GM18909 (cell line): Measurements from ENCODE around the gene PFKP.
"Not testable (repeated sequence)": the region's sequence is repeated elsewhere in the genome, so short reads cannot be mapped to it uniquely, and the experiment has no call there.

ENCODE experiments used
- ATAC-seq: cut with Tn5 transposase; IDR thresholded peaks from one replicate; pipeline ENCODE4 v1.9.1; 2021; ENCODE audit warnings: mild to moderate bottlenecking; ENCODE audit not compliant: unreplicated experiment, poor library complexity

Gene PFKP

DNA sequence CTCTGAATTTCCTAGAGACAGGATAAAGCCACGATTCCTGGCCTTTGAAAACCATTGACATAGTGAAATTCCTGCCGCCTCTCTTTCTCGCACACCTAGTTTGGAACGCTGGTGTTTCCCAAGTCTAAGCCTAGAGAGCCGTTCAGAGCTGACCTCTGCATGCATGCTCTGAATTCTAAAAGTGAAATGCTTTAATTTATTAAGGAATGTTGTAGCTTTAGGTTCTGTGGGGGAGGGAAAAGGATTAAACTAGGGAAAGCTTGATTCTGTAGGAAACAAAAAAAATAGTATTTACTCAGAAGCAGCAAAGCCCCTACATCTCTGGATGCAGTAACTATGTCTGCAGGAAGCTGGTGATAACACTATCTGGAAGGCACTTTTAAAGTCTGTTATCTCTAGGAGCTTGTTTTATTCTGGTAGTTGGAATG lies 27.3 kb downstream of the PFKP start:
- ATAC-seq = no peak

DNA sequence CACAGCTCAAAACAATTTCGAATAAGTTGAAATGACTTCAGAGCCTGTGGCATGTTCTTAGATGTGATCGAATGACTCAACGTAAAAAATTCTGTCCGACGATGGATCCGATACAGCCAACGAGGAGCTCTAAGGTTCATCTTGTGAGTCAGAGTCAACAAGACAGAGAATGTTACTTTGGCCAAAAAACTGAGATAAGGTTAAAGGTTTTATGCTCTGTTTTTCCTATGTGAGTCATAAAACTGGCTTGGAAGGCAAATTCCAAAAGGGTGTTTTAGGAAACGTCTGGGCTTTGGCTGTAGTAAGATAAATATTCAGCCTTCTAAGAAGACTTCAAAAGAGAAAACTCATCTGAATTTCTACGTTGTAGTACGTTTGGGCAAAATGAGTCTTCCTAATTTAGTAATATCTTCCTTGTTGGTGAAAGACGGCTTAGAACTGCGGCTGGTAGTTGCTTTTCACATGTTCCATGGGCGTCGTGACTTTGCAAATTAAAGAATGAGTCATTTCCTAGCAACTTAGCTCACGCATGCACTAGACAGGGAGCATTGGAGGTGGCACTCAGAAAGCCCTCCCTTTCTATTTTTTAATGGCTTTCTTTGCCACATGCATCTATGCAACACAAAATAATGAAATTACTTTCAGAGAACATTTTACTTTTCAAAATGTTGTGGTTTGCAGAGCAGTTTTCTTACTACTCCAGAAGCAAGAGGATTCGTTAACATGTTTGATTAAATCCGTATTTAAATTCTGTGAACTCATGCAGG lies 28.2 kb downstream of the PFKP start:
- no peak for ATAC-seq

DNA sequence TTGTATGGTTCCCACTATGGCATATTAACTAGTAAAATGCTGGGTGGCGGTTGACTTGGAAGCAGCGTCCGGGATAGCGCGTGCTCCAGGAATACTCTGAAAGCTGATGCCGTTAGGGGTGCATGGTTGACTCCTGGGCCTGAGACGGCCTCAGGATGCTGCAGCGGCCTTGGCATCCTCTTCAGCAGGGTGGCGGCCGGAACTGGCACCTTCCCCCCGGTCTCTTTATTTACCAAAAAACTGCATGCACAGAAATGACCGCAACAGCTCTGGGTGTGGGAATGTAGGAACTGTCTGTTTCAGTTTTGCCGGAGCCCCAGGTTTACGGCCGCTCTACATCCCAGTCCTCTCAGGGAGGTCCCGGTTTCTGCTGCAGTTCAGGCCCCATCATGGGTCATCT lies 28.8 kb downstream of the PFKP start:
- no peak for ATAC-seq

DNA sequence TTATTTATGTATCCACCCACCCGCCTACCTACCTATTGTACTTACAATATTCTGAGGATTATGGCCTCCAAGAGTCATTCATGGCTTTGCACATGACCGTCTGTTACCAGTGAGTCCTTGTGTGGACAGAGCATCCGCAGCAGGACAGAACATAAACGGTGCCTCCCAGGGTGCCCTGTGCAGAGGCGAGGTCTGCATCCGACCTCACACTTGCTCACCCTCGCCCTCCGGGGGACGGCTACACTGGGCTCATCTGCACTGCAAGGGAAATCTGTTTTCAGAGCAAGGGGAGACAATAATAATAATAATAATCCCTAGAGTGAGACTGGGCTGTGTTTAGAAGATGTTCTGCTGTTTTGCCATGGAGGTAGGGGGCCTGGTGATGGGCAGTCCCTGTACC lies 29.8 kb downstream of the PFKP start:
- ATAC-seq = no peak

DNA sequence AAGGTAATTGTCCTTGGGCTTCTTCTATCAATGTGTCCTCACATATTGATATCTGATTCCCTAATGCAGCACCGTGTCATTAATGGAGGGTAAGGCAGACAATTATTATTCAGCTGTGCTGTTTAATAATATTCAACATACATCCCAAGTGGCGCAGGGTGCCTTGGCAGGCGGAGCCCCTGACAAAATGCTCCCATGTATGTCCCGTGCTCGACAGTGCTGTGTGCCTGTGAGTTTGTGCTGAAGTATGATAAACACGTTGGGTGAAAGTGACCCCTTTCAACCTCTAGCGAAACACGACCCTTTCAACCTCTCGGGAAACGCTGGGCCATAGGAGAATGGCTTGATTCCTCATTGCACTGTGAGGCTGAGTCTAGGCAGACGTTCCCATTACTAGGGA lies 31.3 kb downstream of the PFKP start:
- no peak for ATAC-seq

DNA sequence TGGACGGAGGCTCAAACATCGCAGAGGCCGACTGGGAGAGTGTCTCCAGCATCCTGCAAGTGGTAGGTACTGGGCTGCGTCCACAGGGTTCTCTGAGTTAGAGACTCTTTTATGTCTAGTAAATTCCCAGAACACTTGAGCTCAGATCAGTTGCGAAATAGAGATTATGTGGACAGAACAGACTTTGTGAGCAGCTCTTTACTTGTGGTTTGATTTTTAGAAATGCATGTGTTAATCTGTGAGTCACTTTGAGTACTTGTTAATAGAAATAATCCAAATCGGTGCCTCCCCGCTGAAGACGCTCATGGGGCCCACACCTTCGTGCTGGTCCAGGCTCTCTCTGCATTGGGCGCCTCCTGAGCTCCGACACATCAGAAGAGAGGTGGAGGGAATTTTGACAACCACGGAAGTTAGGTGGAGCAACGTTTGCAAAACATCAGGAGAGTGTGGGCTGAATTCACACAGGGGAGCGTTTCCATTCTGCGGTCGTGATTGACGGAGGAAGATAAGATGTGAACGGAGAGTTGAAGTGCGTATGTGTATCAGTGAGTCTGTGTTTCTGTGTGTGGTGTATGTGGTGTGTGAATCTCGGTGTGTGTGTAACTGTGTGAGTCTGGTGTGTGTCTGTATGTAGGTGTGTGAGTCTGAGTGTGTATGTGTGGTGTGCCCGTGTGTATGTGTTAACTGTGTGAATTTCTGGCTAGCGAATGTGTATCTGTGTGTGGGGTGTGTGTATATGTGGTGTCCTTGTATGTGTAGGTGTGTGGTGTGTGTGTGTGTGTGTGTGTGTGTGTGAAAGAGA lies 32.1 kb downstream of the PFKP start:
- no peak for ATAC-seq

DNA sequence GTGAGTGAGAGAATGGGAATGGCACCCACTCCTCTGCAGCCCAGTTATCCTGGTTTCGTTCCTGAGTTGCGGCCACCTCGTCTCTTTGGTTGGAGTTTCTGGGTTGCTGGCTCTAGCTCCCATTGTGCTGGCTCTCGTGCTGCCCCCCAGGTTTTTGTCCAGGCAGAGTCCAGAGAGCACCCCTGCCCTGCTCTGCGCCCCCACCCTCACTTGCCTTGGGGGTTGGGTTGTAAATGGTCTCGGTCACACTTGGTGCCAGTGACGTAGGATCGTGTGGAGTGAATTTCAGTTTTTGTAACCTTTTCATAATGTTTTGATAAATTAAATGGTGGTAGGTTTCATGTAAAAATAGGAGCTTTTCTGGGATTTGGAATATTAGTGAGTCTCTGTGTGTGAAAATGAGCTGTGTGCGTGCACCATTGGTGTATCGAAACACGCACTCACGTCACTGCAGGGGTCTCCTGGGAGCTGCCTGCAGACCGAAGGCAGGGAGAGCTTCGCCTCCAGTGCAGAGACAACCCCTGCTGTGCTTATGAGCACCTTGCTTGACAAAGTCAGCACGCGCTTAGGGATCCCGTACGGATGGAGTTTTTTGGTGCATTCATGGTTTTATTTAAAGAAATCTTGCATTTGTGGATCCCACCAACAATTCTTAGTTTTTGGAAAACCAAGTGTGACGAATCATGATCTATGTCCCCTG lies 32.9 kb downstream of the PFKP start:
- no peak for ATAC-seq

DNA sequence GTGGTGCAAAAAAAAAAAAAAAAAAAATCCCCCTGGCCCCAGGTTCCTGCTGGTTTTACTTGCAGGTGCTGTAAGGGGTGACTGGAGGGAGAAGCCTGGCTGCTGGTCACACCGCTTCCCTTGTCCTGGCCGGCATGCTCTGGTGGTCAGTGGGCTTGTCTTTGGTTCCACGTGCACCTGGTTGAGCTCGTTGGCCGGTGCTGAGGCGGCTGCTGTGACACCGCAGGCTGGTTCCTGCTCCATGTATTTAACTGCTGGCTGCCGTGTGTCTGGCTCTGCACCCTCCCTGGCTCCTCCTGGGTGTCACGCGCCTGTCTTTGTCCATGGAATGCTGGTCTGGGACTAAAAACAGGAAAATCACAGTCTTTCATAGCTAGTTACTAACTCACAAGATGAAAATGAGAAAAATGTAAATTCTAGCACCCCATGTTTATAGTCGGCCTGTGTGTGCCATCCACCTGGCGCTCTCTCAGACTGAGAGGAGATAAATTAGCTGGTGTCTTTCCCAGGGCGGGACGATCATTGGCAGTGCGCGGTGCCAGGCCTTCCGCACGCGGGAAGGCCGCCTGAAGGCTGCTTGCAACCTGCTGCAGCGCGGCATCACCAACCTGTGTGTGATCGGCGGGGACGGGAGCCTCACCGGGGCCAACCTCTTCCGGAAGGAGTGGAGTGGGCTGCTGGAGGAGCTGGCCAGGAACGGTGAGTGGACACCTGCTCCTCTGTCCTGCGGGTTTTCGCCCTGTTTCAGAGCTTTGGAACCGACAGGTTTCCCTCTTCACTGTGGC lies 33.7 kb downstream of the PFKP start:
- no peak for ATAC-seq

DNA sequence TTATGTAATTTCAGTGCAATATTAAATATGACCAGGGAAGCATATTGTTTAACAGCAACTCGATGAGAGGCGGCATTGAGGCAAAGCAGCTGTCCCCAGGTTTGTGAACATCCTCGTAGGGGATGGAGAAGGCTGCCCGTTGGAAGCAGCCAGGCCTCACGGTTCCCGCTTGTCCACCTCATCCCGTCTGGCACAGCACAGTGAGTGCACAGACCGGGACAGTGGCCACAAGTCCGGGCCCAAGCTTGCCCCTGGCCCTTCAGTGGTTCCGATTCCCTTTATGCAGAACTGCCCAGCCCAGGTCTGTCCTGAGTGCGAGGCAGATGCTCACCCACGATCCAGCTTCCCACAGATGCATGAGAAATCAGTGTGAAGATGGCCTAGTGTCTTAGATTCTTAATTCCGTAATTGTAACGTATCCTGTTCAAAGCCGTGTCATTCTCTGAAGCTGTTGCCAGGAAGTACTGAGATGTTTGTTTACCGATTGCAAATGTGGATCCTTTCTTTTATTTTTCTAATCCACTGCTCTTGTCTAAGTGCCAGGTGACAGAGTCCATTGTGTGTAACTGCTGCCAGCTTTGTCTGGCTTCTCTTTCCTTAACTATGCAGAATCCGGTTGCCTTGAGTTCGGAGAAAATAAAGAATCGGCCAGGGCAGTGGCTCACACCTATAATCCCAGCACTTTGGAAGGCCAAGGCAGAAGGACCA lies 35.5 kb downstream of the PFKP start:
- no peak for ATAC-seq

DNA sequence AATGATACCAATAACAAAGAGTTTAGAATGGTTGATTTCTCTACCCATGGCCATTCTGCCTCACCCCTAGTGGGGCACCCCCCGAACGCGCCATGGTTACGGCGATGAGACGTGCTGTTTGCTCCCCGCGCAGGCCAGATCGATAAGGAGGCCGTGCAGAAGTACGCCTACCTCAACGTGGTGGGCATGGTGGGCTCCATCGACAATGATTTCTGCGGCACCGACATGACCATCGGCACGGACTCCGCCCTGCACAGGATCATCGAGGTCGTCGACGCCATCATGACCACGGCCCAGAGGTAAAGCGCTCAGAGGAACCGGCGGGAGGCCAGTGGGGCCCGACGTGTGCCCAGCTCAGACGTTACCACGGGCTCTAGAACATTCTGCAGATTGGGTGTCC lies 36.3 kb downstream of the PFKP start:
- ATAC-seq = no peak

DNA sequence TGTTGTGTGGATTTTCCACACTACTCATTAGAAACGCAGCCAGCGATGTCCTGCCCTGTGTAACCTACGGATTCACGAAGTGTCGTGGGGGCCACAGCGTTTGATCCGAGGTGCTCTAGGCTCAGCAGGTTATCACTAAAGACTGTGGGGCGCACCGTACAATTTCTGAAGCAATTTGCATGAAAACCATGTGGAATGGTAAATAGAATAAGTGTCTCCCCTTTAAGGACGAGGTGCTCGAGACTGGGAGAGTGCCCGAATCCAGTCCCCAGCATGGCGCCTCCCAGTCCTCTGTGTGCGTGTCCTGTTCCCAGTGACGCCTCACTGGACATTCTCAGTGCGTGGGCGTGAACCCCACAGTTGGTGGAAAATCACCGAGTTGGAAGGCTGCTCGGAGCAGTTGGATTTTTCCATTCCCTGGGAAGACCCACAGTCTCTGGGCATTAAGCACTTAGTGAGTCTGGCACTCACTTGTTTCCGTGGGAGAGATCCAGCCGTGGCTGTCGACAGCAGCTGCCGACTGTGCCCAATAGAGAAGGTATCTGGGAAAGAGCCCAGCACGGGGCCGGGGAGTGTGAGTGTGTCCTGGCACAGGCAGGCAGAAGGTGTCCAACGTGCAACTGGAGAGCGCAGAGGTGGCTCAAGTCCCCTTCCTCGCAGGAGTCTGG lies 37.0 kb downstream of the PFKP start:
- ATAC-seq = no peak

DNA sequence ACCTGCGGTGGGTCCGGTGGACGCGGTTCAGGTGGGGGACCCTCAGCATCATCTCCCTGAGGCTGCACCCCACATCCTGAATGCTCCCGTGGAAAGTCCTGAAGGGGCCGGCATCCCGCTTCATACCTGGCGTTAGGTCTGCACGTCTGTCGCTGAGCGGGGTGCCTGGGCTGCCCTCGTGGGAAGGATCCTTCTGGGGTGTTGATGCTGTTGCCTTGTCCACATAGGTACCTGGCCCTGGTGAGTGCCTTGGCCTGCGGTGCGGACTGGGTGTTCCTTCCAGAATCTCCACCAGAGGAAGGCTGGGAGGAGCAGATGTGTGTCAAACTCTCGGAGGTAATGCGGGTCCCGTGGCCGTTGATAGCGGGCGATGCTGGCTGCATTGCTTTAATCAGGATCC lies 37.8 kb downstream of the PFKP start:
- no peak for ATAC-seq

DNA sequence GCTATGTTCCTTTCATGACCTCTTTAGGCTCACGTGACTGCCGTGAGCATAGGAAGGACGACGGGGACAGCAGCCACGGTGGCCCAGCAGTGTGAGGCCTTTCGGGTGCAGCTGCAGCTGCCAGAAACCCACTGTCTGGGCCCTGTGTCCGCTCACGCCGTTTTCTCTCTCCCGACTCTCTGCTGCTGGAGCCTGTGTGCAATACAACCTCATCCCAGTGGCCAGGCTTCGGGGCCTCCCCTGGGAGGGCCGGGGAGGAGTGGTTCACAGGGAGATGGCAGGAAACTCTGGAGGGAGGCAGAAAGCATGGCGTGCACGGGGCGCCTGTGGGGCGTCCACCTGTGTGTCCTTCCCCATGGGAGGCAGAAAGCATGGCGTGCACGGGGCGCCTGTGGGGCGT lies 38.6 kb downstream of the PFKP start:
- ATAC-seq = no peak

DNA sequence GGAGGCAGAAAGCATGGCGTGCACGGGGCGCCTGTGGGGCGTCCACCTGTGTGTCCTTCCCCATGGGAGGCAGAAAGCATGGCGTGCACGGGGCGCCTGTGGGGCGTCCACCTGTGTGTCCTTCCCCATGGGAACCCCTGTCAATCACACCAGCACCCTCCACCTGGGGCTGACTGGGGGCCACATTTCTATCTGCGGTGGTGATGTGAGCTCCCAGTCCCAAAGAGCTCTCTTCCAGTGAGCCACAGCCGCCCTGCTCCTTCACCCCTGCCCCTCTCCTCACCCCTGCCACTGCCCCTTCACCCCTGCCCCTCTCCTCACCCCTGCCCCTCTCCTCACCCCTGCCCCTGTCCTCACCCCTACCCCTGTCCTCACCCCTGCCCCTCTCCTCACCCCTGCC lies 39.0 kb downstream of the PFKP start:
- ATAC-seq = not testable (repeated sequence)

DNA sequence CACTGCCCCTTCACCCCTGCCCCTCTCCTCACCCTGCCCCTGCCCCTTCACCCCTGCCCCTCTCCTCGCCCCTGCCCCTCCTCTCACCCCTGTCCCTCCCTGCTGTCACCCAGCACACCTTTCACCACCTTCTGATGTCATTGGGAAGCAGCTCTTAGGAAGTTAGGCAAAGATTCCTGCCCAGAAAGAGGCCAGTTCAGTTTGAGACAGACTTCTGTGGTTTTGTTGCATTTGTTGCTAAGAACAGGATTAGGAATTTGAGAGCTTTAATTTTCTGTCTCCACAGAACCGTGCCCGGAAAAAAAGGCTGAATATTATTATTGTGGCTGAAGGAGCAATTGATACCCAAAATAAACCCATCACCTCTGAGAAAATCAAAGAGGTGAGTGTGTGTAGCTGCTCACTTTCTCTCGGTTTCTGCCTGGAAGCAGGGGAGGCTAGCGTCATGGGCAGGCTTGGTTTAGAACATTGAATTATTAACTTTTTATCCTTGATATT lies 39.6 kb downstream of the PFKP start:
- ATAC-seq = no peak

DNA sequence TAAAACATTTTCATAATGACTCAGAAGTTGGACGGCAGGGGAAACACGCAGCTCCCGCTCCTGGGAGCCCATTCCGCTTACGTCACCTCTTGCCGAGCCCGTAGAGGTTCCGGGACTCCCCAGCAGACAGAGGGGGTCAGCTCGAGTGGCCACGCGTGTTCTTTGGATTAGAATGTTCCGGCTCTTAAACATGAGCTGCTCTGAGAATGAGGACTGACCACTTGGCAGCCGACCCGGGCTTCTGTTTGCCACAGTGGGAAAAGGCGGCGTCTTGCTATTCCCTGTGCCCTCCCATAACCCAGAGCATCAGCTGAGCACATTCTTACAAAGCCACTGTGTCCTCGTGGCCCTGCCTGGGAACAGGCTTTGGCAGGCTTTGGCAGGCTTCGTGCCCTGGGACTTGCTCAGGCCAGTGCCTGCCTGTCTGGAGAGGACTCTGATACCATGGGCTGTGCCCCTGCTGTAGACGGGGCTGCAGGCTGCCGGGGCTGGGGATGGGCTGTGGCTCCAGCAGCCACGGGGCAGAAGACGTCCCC lies 40.1 kb downstream of the PFKP start:
- no peak for ATAC-seq

DNA sequence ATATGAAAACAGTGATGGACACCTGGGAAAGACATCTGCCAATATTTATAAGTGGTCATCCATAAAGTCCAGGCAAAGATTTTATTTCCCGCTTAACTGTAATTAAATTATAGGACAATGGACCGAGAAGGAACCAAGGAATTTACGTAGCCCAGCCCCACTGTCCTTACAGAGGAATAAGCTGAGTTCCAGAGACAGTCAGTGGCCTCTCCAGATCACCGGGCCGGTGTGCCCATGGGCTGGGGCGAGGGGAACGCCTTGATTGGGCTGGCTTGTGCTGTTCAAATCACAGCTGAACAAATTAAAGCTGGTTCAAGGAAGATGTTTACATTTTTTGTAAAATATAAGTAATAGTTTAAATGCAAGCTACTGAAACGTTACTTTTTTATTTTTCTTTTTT lies 40.7 kb downstream of the PFKP start:
- no peak for ATAC-seq

DNA sequence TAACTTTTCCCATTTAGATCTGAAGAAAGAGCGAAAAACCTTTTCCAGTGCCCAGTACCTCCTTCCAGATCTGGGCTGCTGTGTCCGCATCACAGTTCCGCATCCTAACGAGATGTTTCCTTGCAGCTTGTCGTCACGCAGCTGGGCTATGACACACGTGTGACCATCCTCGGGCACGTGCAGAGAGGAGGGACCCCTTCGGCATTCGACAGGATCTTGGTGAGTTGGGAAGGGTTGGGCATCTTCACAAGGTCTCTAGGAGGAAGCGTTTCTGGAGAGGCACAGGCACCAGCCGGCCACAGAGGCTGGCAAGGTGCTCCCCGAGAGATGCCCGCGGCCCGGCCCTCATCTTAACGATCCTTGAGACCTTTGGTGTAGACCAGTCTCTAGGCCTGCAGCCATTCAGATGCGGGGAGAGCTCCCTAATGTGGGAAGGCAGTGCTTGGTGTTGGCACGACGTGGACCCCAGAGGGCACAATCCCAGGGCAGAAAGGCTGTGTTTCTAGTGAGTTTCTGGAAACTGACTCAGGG lies 41.3 kb downstream of the PFKP start:
- no peak for ATAC-seq

DNA sequence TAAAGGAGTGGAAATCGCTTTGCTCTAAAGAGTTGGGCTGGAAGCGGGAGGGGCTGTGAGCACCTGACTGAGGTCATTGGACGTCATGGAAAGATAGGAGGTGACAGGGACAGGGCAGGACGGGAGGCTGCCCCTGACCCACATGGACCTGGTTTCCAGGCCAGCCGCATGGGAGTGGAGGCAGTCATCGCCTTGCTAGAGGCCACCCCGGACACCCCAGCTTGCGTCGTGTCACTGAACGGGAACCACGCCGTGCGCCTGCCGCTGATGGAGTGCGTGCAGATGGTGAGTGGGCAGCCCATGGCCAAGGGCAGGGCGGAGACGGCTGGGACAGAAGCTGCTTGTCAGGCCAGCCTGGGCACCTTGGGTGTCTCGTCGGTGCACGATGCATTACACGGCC lies 41.8 kb downstream of the PFKP start:
- no peak for ATAC-seq
